Lung microvascular endothelial cell (primary cell): Measurements from ENCODE around the gene ZNF687. TPM values are rescaled to one million over a fixed set of nuclear protein-coding genes. Genes with fewer than 3 reads are reported as not detected.
A peak's percentile ranks its signal among the peaks of the same experiment; 100 is the strongest.
"Not testable (repeated sequence)": the region's sequence is repeated elsewhere in the genome, so short reads cannot be mapped to it uniquely, and the experiment has no call there.

Experiments used
- DNase-seq, 2 donors: peaks; one replicate each; pipeline versions ENCODE4 v3.0.0 to v3.0.0-alpha.2; 2010; ENCODE audit warnings: low read depth in 2 of 2
- total RNA-seq: library from RNA; depleted of rRNA; stranded (reverse); fragments of >200 nt; gene quantifications from 2 replicates; pipeline ENCODE4 v1.2.1, GENCODE V29; 2014

Gene ZNF687
- 5.7 and 7.1 TPM in 2 replicates for total RNA-seq

- peak; percentile 100 for DNase-seq
These were observed at the start of gene ZNF687 for GRCh38 chr1:151281969-151282882. TSS of gene ZNF687 (plus strand) at chr1:151282299. CDS start at chr1:151286292, 3,993 bp downstream.

GRCh38 chr1:151235235-151235634 is 46.9 kb upstream of the ZNF687 start:
- DNase-seq, result no peak

- peak in 1 of 2 donors; percentile 4 for DNase-seq
These were observed 44.2 kb upstream of the ZNF687 start for GRCh38 chr1:151237678-151238466.

DNA sequence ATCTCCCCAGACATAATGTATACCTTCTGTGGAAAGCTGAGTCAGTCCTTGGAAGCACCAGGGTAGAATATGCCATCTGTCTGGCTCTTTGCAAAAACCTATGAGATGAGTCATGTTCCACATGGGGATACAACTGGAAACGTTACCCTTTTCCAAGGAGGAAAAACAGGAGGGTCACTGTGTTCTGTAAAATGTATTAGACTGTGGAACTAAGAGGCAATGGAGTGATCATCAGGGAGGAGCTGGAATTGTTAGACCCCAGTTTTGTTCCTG is 43.7 kb upstream of the ZNF687 start:
- DNase-seq, result peak in 1 of 2 donors; percentile 81

GRCh38 chr1:151242442-151242841 is 39.7 kb upstream of the ZNF687 start:
- DNase-seq, result no peak

DNA sequence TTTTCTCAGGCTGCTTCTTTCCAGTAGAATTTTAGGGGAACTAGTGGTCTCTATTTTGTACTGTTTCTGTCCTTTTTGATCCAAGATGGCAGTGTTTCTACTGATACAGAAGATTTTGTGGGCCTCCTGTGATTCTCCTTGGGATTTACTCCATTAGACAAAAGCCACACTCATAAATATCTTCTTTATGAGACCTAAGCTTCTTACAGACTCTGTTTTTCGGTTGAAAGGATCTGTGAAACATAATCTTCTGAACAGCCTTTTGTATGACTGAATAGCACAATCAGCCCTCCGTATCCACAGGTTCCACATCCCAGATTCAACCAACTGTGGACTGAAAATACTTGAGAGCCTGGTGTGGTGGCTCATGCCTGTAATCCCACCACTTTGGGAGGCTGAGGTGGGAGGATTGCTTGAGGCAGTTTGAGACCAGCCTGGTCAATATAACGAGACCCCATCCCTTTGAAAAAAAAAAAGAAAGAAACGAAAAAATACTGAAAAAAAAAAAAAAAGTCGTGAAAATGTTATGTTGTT is 38.3 kb upstream of the ZNF687 start:
- DNase-seq, result no peak

- DNase-seq, result no peak
These were observed 35.3 kb upstream of the ZNF687 start for GRCh38 chr1:151246786-151247185.

DNA sequence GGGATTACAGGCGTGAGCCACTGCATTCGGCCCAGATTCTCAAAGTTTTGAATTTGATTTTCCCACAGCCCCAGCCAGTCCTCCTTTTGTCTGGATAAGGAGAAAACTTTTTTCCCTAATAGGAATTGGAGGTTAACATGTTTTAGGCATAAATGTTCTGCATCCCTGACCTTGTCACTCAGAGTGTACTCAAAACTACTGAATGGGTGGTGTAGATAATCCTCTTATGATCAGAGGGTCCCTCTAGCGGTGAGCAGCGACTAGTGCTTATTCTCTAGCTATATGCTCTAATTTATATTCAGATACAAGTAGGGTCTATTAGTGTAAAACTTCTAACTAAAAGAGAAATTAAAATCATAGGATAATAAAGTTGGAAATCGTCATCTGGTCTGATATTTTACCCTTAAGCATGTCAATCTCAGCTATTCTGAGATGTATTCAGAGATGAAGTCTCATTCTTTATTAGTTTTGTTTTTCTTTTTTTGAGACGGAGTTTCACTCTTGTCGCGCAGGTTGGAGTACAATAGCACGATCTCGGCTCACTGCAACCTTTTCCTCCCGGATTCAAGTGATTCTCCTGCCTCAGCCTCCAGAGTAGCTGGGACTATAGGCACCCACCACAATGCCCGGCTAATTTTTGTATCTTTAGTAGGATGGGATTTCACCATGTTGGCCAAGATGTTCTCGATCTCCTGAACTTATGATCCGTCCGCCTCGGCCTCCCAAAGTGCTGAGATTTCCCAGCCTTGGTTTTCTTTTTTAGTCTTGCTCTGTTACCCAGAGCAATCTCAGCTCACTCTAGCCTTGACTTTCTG is 30.2 kb upstream of the ZNF687 start:
- peak; percentile 89 for DNase-seq

DNA sequence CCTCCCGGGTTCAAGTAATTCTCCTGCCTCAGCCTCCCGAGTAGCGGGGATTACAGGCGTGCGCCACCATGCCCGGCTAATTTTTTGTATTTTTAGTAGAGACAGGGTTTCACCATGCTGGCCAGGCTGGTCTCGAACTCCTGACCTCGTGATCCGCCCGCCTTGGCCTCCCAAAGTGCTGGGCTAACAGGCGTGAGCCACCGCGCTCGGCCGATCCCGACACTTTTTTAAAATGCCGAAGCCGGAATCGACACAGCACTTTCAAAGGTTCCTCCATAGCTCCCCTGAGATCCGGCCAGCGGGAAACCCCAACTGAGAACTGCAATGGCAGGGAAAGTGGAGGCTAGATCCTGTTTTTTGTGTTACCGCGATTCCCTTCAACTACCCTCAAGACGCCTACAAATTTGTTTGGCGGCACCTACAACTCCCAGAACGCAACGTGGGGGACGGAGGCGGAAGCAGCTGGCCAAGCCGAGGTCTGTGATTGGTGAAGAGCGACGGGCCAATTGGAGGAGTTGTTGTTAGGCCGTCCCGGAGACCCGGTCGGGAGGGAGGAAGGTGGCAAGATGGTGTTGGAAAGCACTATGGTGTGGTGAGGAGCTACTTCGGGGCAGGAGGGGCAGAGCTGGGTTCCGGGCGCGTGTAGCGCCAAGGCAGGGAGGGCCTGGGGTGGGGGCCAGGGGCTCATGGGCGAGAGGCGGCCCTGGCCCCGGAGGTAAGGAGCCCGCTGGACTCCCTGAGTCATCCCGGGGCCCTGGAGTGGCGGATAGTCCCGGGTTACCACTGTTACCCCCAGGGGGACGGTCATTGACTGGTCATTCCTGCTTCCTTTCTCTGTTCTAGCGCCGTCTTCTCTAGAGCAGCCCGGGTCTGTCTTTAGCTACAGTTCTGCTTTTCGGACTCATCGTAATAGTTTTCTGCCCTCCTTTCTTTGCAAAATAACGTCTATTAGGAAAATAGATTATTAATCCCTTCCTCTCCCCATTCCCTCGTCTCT is 27.6 kb upstream of the ZNF687 start, which contains the start of gene PSMD4:
Gene PSMD4, plus strand, starts transcription at position 518 of the 997 bp plus-strand sequence. Its CDS starts 49 bp downstream, at position 567.
- DNase-seq, result peak; percentile 97 to 99

DNA sequence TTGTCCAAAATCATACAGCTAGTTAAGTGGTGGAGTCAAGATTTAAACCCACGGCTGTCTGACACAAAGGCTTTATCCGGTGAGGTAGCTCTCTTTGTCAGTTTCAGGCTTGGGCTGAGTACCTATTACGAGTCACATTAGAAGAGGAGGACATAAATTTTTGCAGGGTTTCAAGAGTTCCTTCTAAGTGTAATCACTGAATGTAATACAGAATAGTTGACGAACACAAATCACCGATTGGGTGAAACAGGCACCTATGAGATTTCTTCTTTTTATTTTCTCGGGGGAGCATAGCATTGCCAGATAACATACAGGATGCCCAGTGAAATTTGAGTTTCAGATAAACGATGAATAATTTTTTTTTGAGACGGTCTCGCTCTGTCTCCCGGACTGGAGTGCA is 26.7 kb upstream of the ZNF687 start:
- DNase-seq, result peak; percentile 9 to 33

DNA sequence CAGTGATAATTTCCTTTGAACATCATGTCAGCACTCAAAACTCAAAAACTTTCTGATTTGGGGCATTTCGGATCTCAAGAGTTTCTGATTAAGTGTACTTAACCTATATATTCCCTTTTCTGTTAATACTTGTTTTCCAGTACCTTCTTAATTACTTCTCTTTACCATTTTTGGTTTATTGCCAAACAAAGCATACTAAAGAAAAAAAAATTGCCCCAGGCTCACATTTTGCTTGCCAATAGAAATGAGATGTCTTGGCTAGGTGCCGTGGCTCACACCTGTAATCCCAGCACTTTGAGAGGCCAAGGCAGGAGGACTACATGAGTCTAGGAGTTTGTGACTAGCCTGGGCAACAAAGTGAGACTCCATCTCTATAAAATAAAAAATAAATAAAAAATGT is 22.7 kb upstream of the ZNF687 start:
- DNase-seq, result no peak

- DNase-seq, result no peak
These were observed 16.5 kb upstream of the ZNF687 start for GRCh38 chr1:151265446-151266236.

DNA sequence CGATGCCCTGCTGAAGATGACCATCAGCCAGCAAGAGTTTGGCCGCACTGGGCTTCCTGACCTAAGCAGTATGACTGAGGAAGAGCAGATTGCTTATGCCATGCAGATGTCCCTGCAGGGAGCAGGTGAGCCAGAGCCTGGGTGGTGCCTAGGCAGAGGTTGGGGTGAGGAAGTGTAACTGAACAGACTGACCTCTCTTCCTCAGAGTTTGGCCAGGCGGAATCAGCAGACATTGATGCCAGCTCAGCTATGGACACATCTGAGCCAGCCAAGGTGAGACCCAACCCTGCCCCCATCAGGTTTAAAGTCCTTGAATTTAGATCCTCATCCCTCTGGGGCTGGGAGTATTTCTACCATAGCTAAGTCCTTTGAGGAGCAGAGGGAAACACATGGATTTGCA is 15.8 kb upstream of the ZNF687 start:
- no peak for DNase-seq

DNA sequence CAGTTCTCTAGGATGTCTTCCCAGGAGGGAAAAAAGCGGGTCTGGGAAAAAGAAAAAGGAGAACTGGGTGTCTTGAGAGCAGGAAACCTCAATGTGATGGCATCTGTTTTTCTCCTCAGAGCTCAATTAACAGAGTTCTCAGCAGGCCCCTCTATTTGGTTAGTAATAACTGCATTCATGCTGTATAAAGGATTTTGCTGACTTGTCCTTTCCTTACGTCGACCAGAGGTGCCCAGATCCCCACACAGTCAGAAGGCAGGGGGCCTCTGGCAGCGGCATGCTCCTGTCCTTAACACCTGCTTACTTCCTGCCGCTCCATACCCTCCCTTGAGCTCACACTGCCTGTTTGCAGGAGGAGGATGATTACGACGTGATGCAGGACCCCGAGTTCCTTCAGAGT is 15.3 kb upstream of the ZNF687 start:
- DNase-seq, result no peak

GRCh38 chr1:151267760-151268159 is 14.3 kb upstream of the ZNF687 start:
- no peak for DNase-seq

DNA sequence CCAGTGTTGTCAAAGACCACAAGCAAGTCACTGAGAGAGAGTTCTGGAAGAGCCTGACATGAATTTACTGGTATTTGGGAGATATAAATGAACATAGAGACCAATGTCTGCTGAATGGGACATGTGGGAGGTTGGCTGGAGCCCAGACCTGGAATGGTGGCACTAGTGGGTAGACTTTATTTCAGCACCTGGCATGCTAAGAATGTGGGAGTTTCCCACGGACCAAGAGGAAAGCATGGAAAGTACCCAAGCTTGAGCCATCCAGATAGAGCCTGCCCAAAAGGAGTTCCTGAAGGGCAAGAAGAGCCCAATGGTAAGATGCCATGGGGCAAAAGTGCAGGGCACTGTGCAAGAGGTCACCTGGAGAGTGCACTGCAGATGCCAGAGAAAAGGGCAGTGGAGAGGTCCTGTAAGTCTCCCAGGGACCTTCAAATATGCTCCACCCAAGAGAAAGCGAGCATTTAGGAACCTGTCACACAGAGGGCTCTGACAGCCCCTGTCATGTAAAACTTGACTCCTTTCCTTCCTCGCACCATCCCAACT is 8.1 kb upstream of the ZNF687 start:
- no peak for DNase-seq

- DNase-seq, result not testable (repeated sequence)
These were observed 6.8 kb upstream of the ZNF687 start for GRCh38 chr1:151275341-151275740.

DNA sequence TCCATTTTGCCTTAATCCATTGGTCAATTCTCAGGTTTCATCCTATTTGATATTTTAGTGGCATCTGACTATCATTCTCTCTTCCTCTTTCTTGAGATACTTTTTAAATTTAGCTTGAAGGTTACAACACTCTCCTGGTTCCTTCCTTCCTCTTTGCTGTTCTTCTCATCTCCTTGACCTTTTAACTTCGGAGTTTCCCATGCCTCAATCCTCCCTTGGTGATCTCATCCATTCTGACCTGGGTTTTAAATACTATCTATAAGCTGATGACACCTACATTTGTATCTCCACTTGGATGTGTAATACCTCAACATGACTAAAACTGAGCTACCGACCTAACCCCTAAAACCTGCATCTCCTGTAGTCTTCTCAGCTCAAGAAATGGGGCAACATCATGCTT is 4.8 kb upstream of the ZNF687 start:
- DNase-seq, result no peak
